Measurements from ENCODE around the gene RYR2.

Gene RYR2

DNA sequence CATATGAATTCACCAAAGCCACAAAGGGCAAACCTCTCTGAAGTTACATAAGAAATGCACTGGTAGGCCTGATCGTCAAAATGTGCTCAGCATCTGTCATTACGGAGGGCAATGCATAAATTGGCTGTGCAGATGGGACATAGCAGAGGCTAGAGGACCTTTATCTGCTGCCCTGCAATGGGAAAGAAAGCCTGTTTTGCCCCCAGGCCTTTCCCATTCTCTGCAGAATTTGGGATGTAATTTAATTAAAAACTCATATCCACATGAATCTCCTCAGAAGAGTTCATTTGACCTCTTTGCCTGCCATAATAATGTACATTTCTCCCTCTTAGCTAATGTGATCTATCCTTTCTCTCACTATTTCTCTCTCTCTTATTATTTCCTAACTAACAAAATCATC is 690.7 kb downstream of the RYR2 start:
- no peak for DNase-seq (ENCODE audit: low read depth)

DNA sequence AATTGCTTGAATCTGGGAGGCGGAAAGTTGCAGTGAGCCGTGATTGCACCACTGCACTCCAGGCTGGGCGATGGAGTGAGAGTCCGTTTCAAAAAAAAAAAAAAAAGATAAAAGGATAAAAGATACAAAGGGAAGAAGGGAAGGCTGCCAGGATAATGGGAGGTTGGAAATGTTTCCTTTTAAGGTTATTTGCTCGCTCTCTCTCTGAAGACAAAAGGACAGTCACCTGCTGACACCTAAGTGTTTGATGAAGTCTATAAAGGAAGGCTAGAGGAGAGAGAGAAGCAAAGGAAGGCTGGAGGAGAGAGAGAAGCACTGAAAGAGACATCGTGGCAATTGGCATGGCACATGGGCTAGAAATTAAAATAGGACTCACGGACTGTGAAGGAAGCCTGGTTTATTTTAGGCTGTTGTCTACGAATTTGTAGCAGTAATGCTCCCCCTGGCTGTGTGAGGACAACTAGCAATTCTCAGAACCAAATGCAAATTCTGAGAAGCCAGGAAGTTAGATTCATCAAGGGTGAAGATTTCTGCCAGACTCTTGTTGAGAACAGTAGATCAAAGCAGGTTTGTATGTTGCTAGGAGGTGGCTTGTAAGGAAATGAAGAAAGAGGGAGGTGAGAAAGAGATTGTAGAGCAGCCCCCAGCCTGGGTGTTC is 694.5 kb downstream of the RYR2 start:
- no peak for DNase-seq (ENCODE audit: low read depth)

DNA sequence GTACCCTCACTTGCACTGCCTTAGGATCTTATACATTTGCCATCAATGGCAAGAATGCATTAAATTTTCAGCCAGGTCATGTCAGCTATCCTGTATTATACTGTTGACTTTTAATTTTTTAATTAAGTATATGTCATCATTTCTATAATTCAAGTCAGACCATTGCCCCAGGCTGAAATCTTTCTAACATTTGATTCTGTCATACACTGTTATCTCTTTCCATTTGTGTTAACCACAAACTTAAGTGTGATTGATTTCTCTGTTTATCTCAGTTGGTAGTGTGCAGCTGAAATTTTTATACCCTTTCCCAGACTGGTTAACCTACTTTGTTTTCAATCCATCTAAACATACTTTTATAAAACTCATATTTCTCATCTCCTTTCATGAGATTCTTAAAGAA is 695.5 kb downstream of the RYR2 start:
- DNase-seq (ENCODE audit: low read depth) = no peak

DNA sequence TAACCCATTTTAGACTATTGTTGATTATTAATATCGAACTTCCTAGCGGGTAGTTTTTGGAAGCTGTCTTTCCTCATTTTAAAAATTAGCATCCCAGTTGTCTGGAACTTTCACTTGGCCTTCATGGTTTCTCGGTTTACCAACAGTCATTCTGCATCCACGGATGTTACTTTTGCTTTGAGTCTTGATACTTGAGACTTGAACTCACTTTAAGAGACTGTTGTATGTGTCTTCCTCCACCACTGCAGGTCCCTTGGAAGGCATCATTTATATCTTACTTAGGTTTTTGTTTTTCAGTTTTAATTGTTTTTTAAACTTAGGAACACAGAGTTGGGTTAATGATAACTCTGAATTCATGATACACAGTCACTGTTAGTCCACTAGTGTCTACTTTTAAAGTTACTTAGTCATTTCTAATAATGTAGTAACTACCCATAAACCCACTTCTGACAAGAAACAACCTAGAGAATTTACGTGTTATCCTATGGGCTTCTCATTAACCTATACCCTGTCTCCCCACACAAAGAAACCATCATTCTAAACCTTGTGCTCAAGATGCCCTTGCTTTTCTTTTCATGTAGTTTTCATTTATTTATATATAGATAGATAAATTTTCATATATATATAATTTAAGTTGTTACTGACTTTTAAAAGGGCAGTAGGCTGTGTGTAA is 696.1 kb downstream of the RYR2 start:
- DNase-seq (ENCODE audit: low read depth) = no peak

DNA sequence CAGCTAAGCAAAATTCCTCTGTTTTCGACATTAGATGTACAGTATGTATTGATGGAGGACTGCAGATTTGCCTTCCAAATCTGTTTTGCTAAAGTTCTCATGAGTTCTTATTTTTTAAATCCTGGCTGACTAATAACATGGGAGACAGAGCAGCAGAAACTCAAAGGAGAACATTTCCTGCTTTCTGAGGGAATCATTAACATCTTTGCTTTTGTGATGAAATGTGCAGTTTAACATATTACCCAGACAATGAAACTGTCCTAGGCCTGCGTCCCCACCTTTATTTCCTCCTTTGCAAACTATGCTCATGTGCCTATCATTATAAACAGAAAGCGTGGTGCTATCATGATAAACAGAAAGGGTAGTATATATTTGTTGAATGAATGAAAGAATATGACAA is 698.9 kb downstream of the RYR2 start:
- DNase-seq (ENCODE audit: low read depth) = no peak

DNA sequence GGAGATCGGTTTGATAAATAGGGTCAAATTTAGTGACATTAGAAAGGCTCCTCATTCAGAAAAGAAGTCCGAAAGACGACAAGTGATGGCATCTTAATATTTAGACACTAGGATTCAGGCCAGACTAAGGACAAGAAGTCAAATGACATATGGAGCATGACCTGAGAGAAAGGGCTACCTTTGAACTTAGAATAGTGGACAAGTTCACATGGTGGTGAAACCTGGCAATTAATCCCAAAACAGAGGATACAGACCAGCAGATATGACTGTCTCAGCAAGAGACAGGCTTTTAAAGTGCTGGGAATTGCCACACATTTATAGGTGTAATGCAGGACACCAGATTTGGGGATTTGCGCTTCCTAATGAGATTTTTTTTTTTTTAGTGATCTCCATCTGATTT is 703.6 kb downstream of the RYR2 start:
- DNase-seq (ENCODE audit: low read depth) = no peak

DNA sequence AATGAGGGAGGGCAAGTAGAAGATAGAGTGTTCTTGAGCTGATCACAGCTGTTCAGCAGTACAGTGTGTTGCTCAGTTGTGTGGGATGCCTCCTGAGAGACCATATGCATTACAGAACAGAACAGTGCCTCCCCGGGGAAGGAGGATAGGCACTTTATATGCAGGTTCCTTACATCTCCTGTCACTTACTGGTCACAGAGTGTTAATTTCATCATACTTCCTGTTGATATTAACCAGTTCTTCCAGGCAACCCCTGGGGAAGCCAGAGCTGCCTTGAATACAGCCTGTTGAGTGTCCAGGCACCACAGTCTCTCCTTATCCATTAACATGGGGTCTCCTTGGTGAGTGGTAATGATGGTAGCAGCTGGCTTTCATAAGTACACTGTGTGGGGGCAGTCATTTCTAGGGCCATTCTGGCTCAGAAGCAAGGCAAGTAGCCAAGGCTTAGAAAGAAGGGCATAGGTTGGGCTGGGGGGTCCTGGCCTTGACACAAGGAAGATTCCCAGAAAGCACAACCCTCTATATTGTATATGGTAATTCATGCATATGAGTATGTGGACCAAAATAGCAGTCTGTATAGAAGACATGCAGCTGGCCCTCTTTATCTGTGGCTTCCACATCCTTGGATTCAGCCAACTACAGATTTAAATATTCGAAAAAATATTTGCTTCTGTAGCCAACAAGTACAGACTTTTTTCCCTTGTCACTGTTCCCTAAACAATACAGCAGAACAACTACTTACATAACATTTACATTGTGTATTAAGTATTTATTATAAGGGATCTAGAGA is 706.4 kb downstream of the RYR2 start:
- DNase-seq (ENCODE audit: low read depth) = no peak

DNA sequence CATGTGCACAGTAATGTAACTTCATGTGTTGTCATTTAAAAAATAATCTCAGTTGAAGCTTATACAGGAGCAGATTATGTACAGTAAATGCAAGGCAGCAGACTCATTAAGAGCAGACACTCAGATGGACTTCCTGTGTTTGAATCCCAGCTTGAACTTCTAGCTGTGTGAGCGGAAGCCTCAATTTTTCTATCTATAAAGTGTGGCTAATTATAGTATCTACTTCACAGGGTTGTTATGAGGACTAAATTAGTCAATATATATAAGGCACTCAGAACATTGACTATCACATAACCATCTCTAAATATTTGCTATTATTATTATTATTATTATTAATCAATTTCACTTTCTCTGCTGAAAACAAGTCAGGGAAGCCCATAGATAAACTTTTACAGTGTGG is 707.1 kb downstream of the RYR2 start:
- no peak for DNase-seq (ENCODE audit: low read depth)

DNA sequence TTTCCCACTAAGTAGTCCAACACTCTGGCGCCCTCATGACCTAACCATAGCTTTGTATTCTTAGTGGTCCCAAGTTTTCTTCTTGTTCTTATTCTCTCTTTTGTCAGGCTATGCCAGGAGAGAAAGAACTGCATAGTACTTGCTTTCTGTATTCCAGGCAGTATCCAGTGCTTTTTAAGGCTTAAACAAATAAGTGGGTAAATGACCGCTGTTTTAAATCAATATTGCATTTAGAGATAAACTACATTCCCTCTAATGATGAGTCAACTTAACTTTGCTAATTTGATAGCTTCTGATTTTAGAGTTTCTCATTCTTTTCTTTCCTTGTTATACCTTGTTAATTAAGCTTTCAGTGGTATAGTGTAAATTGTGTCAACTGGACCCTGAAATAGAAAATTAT is 709.1 kb downstream of the RYR2 start:
- DNase-seq (ENCODE audit: low read depth) = no peak

DNA sequence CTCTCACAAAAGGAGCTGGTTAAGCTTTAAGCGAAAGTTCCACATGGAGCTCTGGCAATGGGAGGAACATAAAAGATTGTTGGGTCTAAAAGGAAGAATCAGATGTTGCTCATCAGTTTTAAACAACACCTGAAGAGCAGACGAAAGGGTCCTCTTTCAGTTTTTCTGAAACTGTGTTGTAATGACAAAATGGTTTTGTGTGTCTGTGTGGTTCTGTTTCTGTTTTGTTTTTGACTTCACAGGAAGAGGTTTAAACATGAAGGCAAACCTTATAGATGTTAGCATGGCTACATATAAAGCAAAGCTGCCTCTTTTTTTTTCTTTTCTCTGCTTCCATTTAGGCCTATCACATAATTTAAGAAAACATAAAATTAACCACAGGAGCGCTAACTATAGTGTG is 712.6 kb downstream of the RYR2 start:
- DNase-seq (ENCODE audit: low read depth) = no peak

DNA sequence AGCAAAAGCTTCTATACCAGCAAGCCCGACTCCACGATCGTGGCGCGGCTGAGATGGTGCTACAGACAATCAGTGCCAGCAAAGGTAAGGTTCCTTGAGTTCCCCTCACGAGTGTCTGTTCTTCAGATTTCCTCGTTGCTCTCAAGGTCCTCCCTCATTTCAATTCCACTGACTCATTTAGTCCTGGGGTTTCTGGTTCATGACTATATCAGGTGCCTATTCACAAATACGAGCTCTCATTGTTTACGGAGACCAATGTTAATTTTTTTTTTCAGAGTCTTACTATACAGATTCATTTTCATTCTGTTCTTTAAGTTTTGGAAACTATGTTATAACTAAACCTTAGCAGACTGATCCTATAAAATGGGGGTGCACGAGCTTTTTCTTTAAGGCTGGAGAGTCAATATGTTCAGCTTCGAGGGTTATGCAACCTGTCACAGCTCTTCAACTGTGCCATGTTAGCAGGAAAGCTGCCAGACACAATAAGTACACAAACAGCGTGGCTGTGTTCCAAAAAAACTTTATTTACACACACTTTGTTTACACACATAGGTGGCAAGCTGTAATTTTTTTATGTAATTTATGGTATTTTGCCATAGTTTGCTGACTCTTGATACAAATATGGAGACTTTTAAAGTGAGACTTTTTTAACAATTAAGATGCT is 714.5 kb downstream of the RYR2 start:
- DNase-seq (ENCODE audit: low read depth) = no peak

DNA sequence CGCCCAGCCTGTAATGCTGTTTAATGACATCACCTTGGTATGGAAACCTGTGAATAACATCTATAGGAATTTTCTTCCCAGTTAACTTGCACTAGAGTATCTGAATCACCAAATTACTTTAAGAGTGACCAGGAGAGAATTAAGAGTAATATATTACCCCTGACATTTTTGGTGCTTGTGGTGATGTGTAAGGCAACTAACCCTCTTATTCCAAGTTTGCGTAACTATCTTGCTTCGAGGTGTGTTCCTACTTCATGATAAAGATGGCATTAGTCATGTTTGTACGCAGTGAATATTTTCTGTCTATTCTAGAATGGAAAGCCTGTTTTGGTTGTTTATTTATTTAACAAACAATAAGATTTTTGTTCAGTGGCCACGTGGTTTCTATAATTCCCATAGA is 717.4 kb downstream of the RYR2 start:
- DNase-seq (ENCODE audit: low read depth) = no peak

DNA sequence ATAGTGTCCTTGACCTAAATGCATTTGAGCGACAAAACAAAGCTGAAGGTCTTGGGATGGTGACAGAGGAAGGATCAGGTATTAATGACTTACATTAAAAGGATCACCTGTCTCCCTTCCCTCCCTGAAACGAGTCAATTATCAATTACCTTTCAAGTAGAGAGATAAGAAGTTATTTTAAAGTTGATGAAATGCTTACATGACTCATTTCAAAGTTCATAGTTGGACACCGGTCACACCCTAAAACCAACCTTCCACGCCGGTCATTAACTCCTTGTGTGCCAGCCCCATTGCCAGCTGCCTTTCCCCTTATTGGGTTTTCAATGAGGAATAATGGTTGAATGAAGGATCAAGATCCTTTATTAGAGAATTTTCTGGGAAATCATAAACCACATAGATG is 719.0 kb downstream of the RYR2 start:
- DNase-seq (ENCODE audit: low read depth) = no peak

DNA sequence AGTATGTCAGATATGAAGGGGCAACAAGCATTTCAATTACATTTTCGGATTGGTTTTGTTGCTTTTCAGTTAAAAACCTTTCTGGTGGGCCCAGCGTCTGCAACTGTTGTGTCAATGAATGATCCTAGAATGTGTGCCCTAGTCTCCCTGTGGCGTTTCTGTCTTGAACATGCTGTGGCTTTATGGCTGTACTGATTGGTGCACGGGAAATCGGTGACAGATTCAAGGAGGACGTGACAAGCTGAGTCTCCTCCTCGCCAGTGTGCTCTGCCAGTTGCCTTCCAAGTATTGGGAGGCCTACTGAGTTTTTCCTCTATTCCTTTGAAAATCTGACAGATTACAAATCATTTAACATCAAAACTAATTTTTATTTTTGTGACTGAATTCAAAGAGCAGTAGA is 721.2 kb downstream of the RYR2 start:
- DNase-seq (ENCODE audit: low read depth) = no peak

DNA sequence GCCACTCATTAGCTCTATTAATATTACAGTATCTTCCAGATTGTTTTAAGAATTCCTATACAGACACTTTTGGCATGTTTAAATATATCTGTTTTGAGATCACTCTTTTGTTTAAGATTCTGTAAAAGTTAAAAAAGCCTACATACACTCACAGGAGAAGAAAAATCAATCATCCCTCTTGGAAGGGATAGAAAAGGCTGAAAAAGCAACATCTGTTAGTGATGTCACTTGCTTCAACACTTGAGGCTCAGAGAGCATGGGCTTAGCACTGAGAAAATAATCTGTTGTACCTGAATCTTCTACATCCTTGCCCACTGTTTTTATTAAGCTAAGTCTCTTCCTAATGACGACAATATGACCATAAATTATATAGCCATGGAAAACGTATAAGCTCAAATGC is 721.8 kb downstream of the RYR2 start:
- DNase-seq (ENCODE audit: low read depth) = no peak

DNA sequence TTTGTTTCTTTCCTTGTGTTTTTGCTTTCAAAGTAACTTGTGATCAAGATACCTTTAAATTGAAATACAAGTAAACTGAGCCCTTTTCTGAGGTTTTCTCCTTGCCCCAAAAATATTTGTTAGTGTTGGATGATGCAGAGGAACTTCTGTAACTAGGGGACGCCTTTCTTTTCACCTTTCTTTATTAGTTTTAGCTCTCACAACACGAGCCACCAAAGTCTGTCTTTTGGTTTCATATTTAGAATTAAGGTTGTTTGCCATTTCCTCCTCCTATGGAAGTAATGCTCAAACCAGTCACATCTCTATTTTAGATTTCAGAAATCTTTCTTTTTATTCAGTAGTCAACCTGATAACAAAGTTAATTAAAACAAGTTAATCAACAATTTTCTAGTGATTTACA is 727.9 kb downstream of the RYR2 start:
- no peak for DNase-seq (ENCODE audit: low read depth)

DNA sequence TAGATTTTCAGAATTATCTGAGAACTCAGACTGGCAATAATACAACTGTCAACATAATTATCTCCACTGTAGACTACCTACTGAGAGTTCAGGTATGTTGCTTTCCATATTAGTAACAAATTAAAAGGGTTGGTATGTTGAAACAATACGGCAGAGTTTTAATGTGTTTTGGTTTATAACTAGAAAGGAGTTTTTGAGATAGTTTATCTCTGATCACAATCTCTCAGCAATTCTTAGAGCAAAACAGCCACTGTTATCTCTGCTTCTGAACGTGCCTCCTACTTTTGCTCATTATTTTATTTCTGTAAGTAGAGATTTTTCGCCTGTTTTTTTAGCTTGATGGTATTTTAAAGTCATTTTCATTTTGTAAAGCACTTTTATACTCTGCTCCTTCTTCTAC is 730.0 kb downstream of the RYR2 start:
- DNase-seq (ENCODE audit: low read depth) = no peak

DNA sequence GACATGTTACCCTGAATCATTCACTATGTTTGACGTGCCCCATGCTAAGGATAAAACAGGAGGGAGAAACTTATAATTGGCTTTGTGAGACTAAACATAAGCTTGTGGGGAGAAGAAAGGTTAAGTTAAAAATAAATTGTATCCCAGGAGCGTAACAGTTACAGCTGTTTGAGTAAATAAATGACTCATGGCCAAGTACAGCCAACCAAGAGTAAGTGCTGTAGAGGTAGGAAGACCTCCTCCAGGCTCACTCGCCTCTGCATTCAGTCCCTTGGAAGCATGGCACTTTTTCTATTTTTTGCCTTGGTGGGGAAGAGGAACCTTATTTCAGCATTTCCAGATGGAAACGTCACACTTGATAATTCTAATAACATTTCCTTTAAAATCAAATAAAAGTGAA is 732.3 kb downstream of the RYR2 start:
- no peak for DNase-seq (ENCODE audit: low read depth)

DNA sequence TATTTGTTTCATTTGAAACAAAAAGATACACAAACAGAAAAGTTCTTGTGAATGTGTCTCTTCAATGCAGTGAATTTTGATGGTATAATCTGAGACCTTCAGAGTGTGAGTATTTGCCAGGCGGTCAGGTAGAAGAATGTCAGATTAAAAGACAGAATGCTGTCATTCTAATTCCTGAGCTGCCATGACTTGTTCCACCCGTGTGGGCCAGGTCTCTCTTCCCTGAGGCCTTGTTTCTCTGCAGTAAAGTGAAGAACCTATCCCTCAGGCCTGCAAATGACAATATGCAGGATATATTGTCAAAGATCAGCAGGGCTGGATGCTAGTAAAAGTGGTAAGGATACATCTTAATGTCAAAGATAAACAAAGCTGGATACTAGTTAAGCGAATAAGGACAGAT is 737.4 kb downstream of the RYR2 start:
- DNase-seq (ENCODE audit: low read depth) = no peak

DNA sequence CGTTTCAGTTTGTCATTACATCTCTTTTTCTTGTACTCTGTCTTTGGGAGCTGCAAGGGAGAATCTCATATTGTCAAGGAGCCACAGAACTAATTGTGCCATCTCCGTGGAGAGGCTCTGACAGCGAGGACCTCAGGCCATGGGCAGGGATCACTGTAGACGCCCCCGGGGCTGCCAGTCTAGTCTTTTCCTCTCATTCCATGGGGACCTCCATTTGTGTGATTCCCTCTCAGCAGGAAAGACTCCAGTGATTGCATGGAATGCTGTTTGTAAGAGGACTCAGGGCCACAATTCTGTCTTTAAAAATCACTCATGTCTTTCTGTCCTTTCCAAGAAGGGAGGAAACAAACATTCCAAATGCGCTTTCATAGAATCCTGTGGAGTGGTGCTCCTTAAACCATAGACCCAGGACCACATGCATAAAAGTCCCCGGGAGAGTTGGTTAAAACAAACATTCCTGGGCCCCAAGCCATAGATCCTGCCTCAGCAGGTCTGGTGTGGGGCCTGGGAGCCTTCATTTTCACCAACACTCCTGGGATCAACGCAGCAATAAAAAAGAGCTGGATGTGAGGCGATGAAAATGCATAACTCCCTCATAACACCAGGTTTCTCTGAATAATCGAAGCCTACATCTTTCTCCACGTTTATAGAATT is 744.2 kb downstream of the RYR2 start:
- no peak for DNase-seq (ENCODE audit: low read depth)

DNA sequence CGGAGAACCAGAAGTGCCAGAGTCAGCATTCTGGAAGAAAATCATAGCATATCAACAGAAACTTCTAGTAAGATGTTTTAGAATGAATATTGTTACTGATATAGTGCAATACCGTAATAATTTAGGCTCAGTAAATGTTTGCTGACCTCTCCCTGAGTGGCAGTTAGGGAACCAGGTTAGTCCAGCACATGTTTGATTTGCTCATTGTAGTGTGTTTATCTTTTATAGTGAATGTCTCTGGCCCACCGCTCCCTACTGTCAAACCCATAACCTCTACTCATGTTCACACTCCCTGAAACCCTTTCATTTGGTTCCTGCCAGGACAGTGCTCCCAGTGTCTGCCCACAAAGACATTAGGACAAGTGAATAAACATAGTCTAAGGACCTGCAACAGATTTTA is 746.1 kb downstream of the RYR2 start:
- DNase-seq (ENCODE audit: low read depth) = no peak

DNA sequence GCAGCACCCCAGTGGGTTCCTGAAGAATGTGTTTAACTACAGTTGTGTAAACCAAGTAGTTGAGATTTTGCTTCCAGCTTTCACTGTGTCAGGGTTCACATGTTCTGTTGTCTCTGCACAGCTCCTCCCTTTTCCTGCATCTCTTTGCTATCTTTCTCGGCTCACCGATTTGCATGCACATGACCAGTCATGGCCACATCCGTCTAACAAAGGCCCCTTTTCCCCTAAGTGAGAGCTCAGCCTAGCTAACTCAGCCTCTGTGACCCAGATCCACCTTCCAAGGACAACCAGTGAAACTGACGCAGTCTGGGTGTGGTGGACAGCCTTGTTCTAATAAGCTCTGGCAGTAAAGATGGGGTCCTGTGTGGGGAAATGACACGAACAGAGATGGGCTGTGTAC is 747.6 kb downstream of the RYR2 start:
- no peak for DNase-seq (ENCODE audit: low read depth)
